Panc1 (cell line): Measurements from ENCODE around the gene INHA. TPM values are rescaled to one million over a fixed set of nuclear protein-coding genes. Genes with fewer than 3 reads are reported as not detected.

Experiments used
- ATAC-seq: fragments of 200-7000 bp; cut with Tn5 transposase; 2 replicates; pipeline ENCODE4 v1.9.1; 2020; ENCODE audit warnings: mild to moderate bottlenecking, moderate library complexity
- BruUV-seq: library from RNA; stranded (reverse); fragments of 400-500 nt; replicated peaks from 2 replicates; lab custom pipeline; 2021; lab: Mats Ljungman, UMichigan
- CTCF ChIA-PET: fragments of 300-600 bp; sonication (Branson Sonifier 250); formaldehyde crosslinking; loops from one replicate; lab custom pipeline; 2022; ENCODE audit warnings: antibody characterized with exemption; lab: Charles Lee
- POLR2A ChIA-PET: fragments of 300-600 bp; sonication (Branson Sonifier 250); formaldehyde crosslinking; loops from one replicate; lab custom pipeline; 2022; ENCODE audit warnings: antibody characterized with exemption; lab: Charles Lee
- DNase-seq: peaks from one replicate; pipeline ENCODE4 v3.0.0-alpha.2; 2010; ENCODE audit warnings: low read depth, low spot score
- H3K27ac ChIP-seq: 2 replicates; pipeline ENCODE4 v1.5.1; 2011; ENCODE audit warnings: mild to moderate bottlenecking, low read length, inconsistent platforms
- H3K27me3 ChIP-seq: fragments of 200-500 bp; sonication (Bioruptor generic); 2 replicates; pipeline ENCODE4 v1.6.0; 2014; ENCODE audit warnings: low read length, inconsistent platforms; ENCODE audit not compliant: control insufficient read depth, insufficient read depth
- H3K36me3 ChIP-seq: fragments of 200-500 bp; sonication (Bioruptor generic); 2 replicates; pipeline ENCODE4 v1.5.1; 2014; ENCODE audit warnings: inconsistent platforms, mild to moderate bottlenecking, low read length, moderate library complexity; ENCODE audit not compliant: control insufficient read depth, insufficient read depth
- H3K4me1 ChIP-seq: 2 replicates; pipeline ENCODE4 v1.5.1; 2011; ENCODE audit warnings: inconsistent platforms, mild to moderate bottlenecking, low read length, moderate library complexity; ENCODE audit not compliant: control insufficient read depth, insufficient read depth
- H3K4me3 ChIP-seq, 2 experiments: 2 replicates each; pipeline ENCODE4 v1.5.1; 2011 to 2012; ENCODE audit warnings: low read depth in 2 of 2, low read length in 2 of 2, mild to moderate bottlenecking in 2 of 2, inconsistent platforms in 1 of 2, moderate library complexity in 1 of 2
- H3K9me3 ChIP-seq: fragments of 200-500 bp; sonication (Bioruptor generic); 2 replicates; pipeline ENCODE4 v1.5.1; 2014; ENCODE audit warnings: low read depth, mild to moderate bottlenecking, inconsistent platforms, low read length, moderate library complexity; ENCODE audit not compliant: control insufficient read depth, insufficient read depth
- POLR2AphosphoS5 ChIP-seq: IDR thresholded peaks from 2 replicates; pipeline ENCODE4 v1.6.1; 2012; ENCODE audit warnings: mild to moderate bottlenecking, low read depth, low read length, moderate library complexity
- SIN3A ChIP-seq: IDR thresholded peaks from 2 replicates; pipeline ENCODE4 v1.6.1; 2012; ENCODE audit warnings: low read depth, mild to moderate bottlenecking, low read length, moderate library complexity, borderline replicate concordance; ENCODE audit not compliant: insufficient read depth
- TCF7L2 ChIP-seq: IDR thresholded peaks from 2 replicates; pipeline ENCODE4 v1.6.1; 2011; ENCODE audit warnings: mild to moderate bottlenecking, low read depth, low read length, inconsistent platforms
- in situ Hi-C: cut with HindIII; loops from 2 replicates; pipeline ENCODE4 v1.10.0; 2016; ENCODE audit warnings: low sequenced_read_pairs, low pct_unique_long_range_greater_than_20kb
- intact Hi-C: fragments of 100-400 bp; cut with micrococcal nuclease; formaldehyde crosslinking; loops from one replicate; pipeline ENCODE4 v1.10.0; 2022; ENCODE audit not compliant: unreplicated experiment
- total RNA-seq: library from RNA; stranded (reverse); gene quantifications from one replicate; pipeline ENCODE4 v1.2.1, GENCODE V29; 2021; ENCODE audit not compliant: unreplicated experiment
- TF ChIP-seq, protein P1 (sequence below), 2 experiments: IDR thresholded peaks; 2 replicates each; pipeline ENCODE4 v1.6.1; 2011 to 2012; ENCODE audit warnings: low read depth in 2 of 2, control low read depth in 1 of 2, low read length in 1 of 2, mild to moderate bottlenecking in 1 of 2, moderate library complexity in 1 of 2; ENCODE audit not compliant: insufficient read depth in 1 of 2
- TF ChIP-seq, protein P2 (sequence below): fragments of 450-650 bp; IDR thresholded peaks from 2 replicates; pipeline ENCODE4 v1.5.1; 2017; ENCODE audit warnings: mild to moderate bottlenecking

Gene INHA
- total RNA-seq, 1 experiment from 2014 or later: 1.2 TPM

DNA sequence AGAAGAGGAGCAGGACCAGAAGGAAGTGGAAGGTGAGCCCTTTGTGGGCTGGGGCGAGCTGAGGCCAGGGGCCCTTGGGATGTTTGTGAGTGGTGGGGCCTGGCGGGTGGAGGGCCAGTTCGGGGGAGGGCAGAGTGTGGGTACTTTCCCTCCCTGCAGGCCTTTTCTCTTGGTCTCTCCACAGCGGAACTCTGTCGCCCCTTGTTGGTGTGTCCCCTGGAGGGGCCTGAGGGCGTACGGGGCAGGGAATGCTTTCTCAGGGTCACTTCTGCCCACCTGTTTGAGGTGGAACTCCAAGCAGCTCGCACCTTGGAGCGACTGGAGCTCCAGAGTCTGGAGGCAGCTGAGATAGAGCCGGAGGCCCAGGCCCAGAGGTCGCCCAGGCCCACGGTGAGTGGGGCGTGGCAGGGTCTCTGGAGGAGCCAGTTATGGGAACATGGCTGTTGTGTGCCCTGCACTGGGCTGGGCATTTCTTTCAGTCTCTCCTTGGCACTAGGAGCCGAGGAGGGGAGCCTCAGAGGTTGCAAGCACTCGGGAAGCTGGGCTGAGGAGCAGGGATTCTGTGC is 36.4 kb downstream of the INHA start:
- ATAC-seq: no peak
- DNase-seq: no peak
- Histone ChIP-seq H3K4me1 (no peaks in the 10 kb centered on the region), H3K36me3 (0 out of 2 replicates have a peak, but pooled peaks cover 3% of the 10 kb centered on the region), H3K9me3 (no peaks in the 10 kb centered on the region), H3K4me3 (no peak overlapping the region), H3K27me3 (no peaks in the 10 kb centered on the region), H3K27ac (no peak overlapping the region)
- no TSS peak for BruUV-seq
- ChIA-PET POLR2A (no interaction called here), CTCF (no interaction called here)
- intact Hi-C loops: no loop called here
- TF ChIP-seq POLR2AphosphoS5: no peak
- TF ChIP-seq TCF7L2: no peak
- TF ChIP-seq, protein P1, sequence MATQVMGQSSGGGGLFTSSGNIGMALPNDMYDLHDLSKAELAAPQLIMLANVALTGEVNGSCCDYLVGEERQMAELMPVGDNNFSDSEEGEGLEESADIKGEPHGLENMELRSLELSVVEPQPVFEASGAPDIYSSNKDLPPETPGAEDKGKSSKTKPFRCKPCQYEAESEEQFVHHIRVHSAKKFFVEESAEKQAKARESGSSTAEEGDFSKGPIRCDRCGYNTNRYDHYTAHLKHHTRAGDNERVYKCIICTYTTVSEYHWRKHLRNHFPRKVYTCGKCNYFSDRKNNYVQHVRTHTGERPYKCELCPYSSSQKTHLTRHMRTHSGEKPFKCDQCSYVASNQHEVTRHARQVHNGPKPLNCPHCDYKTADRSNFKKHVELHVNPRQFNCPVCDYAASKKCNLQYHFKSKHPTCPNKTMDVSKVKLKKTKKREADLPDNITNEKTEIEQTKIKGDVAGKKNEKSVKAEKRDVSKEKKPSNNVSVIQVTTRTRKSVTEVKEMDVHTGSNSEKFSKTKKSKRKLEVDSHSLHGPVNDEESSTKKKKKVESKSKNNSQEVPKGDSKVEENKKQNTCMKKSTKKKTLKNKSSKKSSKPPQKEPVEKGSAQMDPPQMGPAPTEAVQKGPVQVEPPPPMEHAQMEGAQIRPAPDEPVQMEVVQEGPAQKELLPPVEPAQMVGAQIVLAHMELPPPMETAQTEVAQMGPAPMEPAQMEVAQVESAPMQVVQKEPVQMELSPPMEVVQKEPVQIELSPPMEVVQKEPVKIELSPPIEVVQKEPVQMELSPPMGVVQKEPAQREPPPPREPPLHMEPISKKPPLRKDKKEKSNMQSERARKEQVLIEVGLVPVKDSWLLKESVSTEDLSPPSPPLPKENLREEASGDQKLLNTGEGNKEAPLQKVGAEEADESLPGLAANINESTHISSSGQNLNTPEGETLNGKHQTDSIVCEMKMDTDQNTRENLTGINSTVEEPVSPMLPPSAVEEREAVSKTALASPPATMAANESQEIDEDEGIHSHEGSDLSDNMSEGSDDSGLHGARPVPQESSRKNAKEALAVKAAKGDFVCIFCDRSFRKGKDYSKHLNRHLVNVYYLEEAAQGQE (IDR thresholded peaks at IDR 0.05; ENCODE audit: insufficient read depth in 1 of 2, low read depth in 2 of 2, low read length in 1 of 2): no peak
- TF ChIP-seq SIN3A: no peak
- TF ChIP-seq, protein P2, sequence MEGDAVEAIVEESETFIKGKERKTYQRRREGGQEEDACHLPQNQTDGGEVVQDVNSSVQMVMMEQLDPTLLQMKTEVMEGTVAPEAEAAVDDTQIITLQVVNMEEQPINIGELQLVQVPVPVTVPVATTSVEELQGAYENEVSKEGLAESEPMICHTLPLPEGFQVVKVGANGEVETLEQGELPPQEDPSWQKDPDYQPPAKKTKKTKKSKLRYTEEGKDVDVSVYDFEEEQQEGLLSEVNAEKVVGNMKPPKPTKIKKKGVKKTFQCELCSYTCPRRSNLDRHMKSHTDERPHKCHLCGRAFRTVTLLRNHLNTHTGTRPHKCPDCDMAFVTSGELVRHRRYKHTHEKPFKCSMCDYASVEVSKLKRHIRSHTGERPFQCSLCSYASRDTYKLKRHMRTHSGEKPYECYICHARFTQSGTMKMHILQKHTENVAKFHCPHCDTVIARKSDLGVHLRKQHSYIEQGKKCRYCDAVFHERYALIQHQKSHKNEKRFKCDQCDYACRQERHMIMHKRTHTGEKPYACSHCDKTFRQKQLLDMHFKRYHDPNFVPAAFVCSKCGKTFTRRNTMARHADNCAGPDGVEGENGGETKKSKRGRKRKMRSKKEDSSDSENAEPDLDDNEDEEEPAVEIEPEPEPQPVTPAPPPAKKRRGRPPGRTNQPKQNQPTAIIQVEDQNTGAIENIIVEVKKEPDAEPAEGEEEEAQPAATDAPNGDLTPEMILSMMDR: no peak
- in situ Hi-C loops: no loop called here

DNA sequence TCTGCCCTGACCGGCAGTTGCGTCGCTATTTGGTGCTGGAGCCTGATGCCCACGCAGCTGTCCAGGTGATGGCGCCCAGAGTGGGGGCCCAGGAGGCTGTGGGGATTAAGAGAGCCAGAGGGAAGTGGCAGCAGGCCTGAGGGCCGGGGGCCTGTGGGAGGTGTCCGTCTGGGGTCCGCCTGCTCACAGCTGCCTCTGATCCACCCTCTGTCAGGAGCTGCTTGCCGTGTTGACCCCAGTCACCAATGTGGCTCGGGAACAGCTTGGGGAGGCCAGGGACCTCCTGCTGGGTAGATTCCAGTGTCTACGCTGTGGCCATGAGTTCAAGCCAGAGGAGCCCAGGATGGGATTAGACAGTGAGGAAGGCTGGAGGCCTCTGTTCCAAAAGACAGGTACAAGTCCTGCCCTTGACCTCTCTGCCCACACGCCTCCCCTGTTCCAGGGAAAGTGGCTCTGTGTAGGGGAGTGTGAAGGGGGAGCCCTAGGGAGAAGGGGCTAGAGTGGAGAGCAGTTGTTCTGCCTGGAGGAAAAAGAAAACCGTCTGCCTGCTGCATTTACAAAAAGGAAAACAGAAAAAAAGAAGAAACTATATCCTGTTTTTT is 37.1 kb downstream of the INHA start:
- ATAC-seq: no peak
- no peaks in the 10 kb centered on the region for H3K27me3 ChIP-seq
- in situ Hi-C loops: no loop called here
- no peak overlapping the region for H3K4me3 ChIP-seq
- ChIA-PET POLR2A (no interaction called here), CTCF (no interaction called here)
- TF ChIP-seq POLR2AphosphoS5 (no peak), TCF7L2 (no peak), SIN3A (no peak)
- TF ChIP-seq, protein P2: no peak
- no TSS peak for BruUV-seq
- H3K27ac ChIP-seq: no peak overlapping the region
- no peak for DNase-seq
- no peaks in the 10 kb centered on the region for H3K9me3 ChIP-seq
- H3K4me1 ChIP-seq: no peaks in the 10 kb centered on the region
- intact Hi-C loops: no loop called here
- H3K36me3 ChIP-seq: 0 out of 2 replicates have a peak, but pooled peaks cover 3% of the 10 kb centered on the region
